A673 (cell line): ENCODE results near the gene PLA2G5. TPM values are rescaled to one million over a fixed set of nuclear protein-coding genes. Genes with fewer than 3 reads are reported as not detected.
"Not testable (repeated sequence)": the region's sequence is repeated elsewhere in the genome, so short reads cannot be mapped to it uniquely, and the experiment has no call there.

Experiments used
- BruUV-seq: library from RNA; stranded (reverse); fragments of 400-500 nt; replicated peaks from 2 replicates; lab custom pipeline; 2021; lab: Mats Ljungman, UMichigan
- CTCF ChIA-PET: fragments of 300-600 bp; sonication (Branson Sonifier 250); formaldehyde crosslinking; loops from one replicate; lab custom pipeline; 2022; ENCODE audit warnings: antibody characterized with exemption; lab: Charles Lee
- POLR2A ChIA-PET: fragments of 300-600 bp; sonication (Branson Sonifier 250); formaldehyde crosslinking; loops from one replicate; lab custom pipeline; 2022; ENCODE audit warnings: antibody characterized with exemption; ENCODE audit not compliant: low non-redundant PET; lab: Charles Lee
- DNase-seq: peaks from one replicate; pipeline ENCODE4 v3.0.0-alpha.2; 2015; ENCODE audit warnings: low spot score
- H3K27ac ChIP-seq: fragments of 200-600 bp; sonication (generic); 2 replicates; pipeline ENCODE4 v1.5.1; 2016; ENCODE audit warnings: mixed run types, low read depth, mild to moderate bottlenecking, mixed read lengths, antibody characterized with exemption, low read length; ENCODE audit not compliant: poor library complexity, severe bottlenecking
- H3K27me3 ChIP-seq: fragments of 200-600 bp; sonication (generic); replicated peaks from 2 replicates; pipeline ENCODE4 v1.6.1; 2017; ENCODE audit warnings: mixed run types, low read depth, mild to moderate bottlenecking, mixed read lengths, antibody characterized with exemption, low read length; ENCODE audit not compliant: insufficient read depth, poor library complexity
- H3K36me3 ChIP-seq: fragments of 200-600 bp; sonication (generic); 2 replicates; pipeline ENCODE4 v1.6.1; 2016; ENCODE audit warnings: mixed run types, mild to moderate bottlenecking, mixed read lengths, antibody characterized with exemption, low read length; ENCODE audit not compliant: insufficient read depth, poor library complexity, severe bottlenecking
- H3K4me1 ChIP-seq: fragments of 200-600 bp; sonication (generic); 2 replicates; pipeline ENCODE4 v1.6.1; 2017; ENCODE audit warnings: mixed run types, mild to moderate bottlenecking, mixed read lengths, antibody characterized with exemption, low read length; ENCODE audit not compliant: insufficient read depth, poor library complexity, severe bottlenecking
- H3K4me3 ChIP-seq: fragments of 200-600 bp; sonication (generic); 2 replicates; pipeline ENCODE4 v1.5.1; 2016; ENCODE audit warnings: low read depth, mixed run types, mild to moderate bottlenecking, mixed read lengths, low read length; ENCODE audit not compliant: poor library complexity, severe bottlenecking
- H3K9me3 ChIP-seq: fragments of 200-600 bp; sonication (generic); 2 replicates; pipeline ENCODE4 v1.6.1; 2016; ENCODE audit warnings: mixed run types, low read depth, mild to moderate bottlenecking, mixed read lengths, antibody characterized with exemption, low read length; ENCODE audit not compliant: poor library complexity, severe bottlenecking
- EZH2 ChIP-seq: fragments of 200-600 bp; sonication (generic); IDR thresholded peaks from 2 replicates; pipeline ENCODE4 v1.6.1; 2017; ENCODE audit warnings: borderline replicate concordance, low read depth, mild to moderate bottlenecking, mixed read lengths, antibody characterized with exemption, low read length; ENCODE audit not compliant: poor library complexity, severe bottlenecking
- intact Hi-C: fragments of 100-400 bp; cut with micrococcal nuclease; formaldehyde crosslinking; loops from one replicate; pipeline ENCODE4 v1.10.0; 2022; ENCODE audit not compliant: unreplicated experiment
- total RNA-seq: library from RNA; stranded (reverse); gene quantifications from 2 replicates; pipeline ENCODE4 v1.2.3, GENCODE V29; 2021
- TF ChIP-seq, protein P1 (sequence below): fragments of 300-800, 200-600 bp; sonication (generic); conservative IDR thresholded peaks from 2 replicates; pipeline ENCODE4 v1.5.1; 2017; ENCODE audit warnings: low read depth, mild to moderate bottlenecking, antibody characterized with exemption, low read length, moderate library complexity, mixed read lengths

The PLA2G5 gene
- total RNA-seq, 1 experiment from 2014 or later: not detected

DNA sequence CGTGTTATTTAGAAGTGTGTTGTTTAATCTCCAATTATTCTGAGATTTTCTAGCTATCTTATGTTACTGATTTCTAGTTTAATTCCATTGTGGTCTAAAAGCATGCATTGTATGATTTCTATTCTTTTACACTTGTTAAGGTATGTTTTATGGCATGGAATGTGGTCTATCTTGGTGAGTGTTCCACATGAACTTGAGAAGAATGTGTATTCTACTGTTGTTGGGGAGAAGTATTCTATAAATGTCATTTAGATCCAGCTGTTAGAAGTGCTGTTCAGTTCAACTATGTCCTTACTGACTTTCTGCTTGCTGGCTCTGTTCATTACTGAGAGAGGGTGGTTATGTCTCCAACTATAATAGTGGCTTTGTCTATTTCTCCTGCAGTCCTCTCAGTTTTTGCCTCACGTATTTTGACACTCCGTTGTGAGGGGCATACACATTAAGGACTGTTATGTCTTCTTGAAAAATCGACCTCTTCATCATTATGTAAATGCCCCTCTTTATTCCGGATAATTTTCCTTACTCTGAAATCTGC is 12.0 kb upstream of the PLA2G5 start:
- no peak overlapping the region for H3K27ac ChIP-seq
- no peaks in the 10 kb centered on the region for H3K36me3 ChIP-seq
- BruUV-seq: no TSS peak
- peaks cover 5% of the 10 kb centered on the region for H3K27me3 ChIP-seq
- TF ChIP-seq EZH2: no peak
- TF ChIP-seq, protein P1, sequence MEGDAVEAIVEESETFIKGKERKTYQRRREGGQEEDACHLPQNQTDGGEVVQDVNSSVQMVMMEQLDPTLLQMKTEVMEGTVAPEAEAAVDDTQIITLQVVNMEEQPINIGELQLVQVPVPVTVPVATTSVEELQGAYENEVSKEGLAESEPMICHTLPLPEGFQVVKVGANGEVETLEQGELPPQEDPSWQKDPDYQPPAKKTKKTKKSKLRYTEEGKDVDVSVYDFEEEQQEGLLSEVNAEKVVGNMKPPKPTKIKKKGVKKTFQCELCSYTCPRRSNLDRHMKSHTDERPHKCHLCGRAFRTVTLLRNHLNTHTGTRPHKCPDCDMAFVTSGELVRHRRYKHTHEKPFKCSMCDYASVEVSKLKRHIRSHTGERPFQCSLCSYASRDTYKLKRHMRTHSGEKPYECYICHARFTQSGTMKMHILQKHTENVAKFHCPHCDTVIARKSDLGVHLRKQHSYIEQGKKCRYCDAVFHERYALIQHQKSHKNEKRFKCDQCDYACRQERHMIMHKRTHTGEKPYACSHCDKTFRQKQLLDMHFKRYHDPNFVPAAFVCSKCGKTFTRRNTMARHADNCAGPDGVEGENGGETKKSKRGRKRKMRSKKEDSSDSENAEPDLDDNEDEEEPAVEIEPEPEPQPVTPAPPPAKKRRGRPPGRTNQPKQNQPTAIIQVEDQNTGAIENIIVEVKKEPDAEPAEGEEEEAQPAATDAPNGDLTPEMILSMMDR: no peak
- CTCF ChIA-PET: no interaction called here
- POLR2A ChIA-PET: no interaction called here
- no peak overlapping the region for H3K4me3 ChIP-seq
- intact Hi-C loops: no loop called here
- no peaks in the 10 kb centered on the region for H3K9me3 ChIP-seq
- no peaks in the 10 kb centered on the region for H3K4me1 ChIP-seq
- no peak for DNase-seq

DNA sequence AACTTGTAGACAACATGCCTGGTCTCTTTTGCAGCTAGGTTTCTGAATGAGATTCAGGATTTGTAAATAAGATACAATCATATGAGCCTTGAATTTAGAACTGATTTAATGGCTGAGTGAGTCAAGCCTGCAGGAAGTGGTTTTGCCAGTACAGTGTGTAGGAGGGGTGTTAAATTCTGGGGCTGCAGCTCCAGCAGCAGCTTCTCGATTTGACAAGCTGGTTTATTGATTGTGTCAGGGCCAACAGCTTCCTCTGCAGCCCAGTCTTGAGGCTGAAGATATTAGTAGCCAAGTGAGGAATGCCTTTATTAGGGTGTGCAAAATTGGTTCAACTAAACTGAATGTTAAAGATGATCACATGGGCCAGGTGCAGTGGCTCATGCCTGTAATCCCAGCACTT is 11.5 kb upstream of the PLA2G5 start:
- Histone ChIP-seq H3K4me1 (no peaks in the 10 kb centered on the region), H3K27ac (no peak overlapping the region), H3K27me3 (no peaks in the 10 kb centered on the region), H3K9me3 (no peaks in the 10 kb centered on the region), H3K36me3 (no peaks in the 10 kb centered on the region), H3K4me3 (no peak overlapping the region)
- intact Hi-C loops: no loop called here
- CTCF ChIA-PET: no interaction called here
- POLR2A ChIA-PET: no interaction called here
- BruUV-seq: no TSS peak
- peak; percentile 32 for DNase-seq
- TF ChIP-seq, protein P1: no peak
- TF ChIP-seq EZH2: no peak

DNA sequence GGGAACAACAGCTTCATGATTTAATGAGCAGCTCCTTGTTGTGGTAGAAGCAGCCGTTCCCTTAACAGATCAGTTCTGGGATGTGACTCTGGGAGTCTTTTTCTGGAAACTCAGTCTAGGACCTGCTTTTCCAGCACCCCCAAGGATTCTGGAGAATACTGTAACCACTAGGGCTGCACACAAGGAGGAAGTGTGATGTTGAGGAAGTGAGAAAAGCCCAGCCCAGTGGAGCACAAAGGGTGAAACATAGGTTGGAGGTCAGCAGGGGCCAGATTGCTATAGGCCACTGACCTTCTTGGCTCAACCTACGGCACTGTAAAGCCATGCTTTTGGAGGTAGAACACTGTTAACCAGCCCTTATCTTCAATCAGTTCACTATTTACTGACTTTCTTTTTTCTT is 10.1 kb upstream of the PLA2G5 start:
- no peak overlapping the region for H3K27ac ChIP-seq
- intact Hi-C loops: no loop called here
- no peaks in the 10 kb centered on the region for H3K4me1 ChIP-seq
- CTCF ChIA-PET: no interaction called here
- no peak for DNase-seq
- POLR2A ChIA-PET: no interaction called here
- H3K36me3 ChIP-seq: no peaks in the 10 kb centered on the region
- H3K9me3 ChIP-seq: no peaks in the 10 kb centered on the region
- no TSS peak for BruUV-seq
- H3K27me3 ChIP-seq: no peaks in the 10 kb centered on the region
- no peak overlapping the region for H3K4me3 ChIP-seq
- TF ChIP-seq, protein P1: no peak
- no peak for TF ChIP-seq EZH2

DNA sequence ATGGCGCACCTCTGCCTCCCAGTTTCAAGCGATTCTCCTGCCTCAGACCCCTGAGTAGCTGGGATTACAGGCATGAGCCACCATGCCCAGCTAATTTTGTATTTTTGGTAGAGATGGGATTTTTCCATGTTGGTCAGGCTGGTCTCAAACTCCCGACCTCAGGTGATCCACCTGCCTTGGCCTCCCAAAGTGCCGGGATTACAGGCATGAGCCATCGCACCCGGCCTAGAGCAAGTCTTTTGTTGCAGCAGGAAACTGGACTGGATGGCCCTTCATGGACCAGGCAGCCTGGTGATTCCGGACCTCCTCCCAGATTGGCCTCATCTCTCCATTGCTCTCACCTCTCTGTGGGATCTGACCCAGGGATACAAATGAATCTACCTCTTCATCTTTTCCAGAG is 9.2 kb upstream of the PLA2G5 start:
- CTCF ChIA-PET, H3K36me3 ChIP-seq, BruUV-seq, H3K4me3 ChIP-seq, H3K4me1 ChIP-seq, H3K9me3 ChIP-seq, DNase-seq, intact Hi-C loops, H3K27ac ChIP-seq, H3K27me3 ChIP-seq, POLR2A ChIA-PET: not testable (repeated sequence)
